ENCODE results near the gene RNF126. TPM values are rescaled to one million over a fixed set of nuclear protein-coding genes. Genes with fewer than 3 reads are reported as not detected.

Gene RNF126
- 100 to 1,000 TPM in 3 of 4 donors, 10 to 100 TPM in 1; 96.6 to 156 (median 126) TPM for total RNA-seq

- 1 to 3% methylated on average over 37 to 41 of the region's 97 CpGs for WGBS, 2 donors
- TF ChIP-seq POLR2A (IDR thresholded peaks at IDR 0.05): no peak
- TF ChIP-seq CTCF (IDR thresholded peaks at IDR 0.05): no peak
- intact Hi-C loops (cut with DNase I; ENCODE audit: low total_unique reads): loop anchor here (5.0 kb wide), 1 partner anchor 91 kb away; the partner anchor contains the start of gene BSG
- DNase-seq (ENCODE audit: low spot score in 2 of 2): peak; percentile 92 to 98
- peak within 1 kb of the TSS; percentile 97 for H3K4me3 ChIP-seq (ENCODE audit: low read depth, poor library complexity, severe bottlenecking)
Observed at GRCh38 chr19:662962-663681, at the start of gene RNF126. Gene RNF126 (minus strand): TSS chr19:663214. CDS start chr19:663121, 93 bp downstream.

GRCh38 chr19:711254-711653 lies 48.2 kb upstream of the RNF126 start:
- H3K4me3 ChIP-seq (ENCODE audit: low read depth, poor library complexity, severe bottlenecking): no peak overlapping the region
- intact Hi-C loops (cut with DNase I; ENCODE audit: low total_unique reads): no loop called here
- TF ChIP-seq CTCF (IDR thresholded peaks at IDR 0.05) (no peak), POLR2A (IDR thresholded peaks at IDR 0.05) (no peak)
- WGBS, 2 donors: 69 to 71% methylated on average over 8 of the region's 8 CpGs
- DNase-seq (ENCODE audit: low spot score in 2 of 2): no peak

GRCh38 chr19:710767-711166 lies 47.8 kb upstream of the RNF126 start:
- no peak for TF ChIP-seq CTCF (IDR thresholded peaks at IDR 0.05)
- TF ChIP-seq POLR2A (IDR thresholded peaks at IDR 0.05): no peak
- WGBS, 2 donors: 31 to 34% methylated on average over 21 of the region's 21 CpGs
- H3K4me3 ChIP-seq (ENCODE audit: low read depth, poor library complexity, severe bottlenecking): no peak overlapping the region
- DNase-seq (ENCODE audit: low spot score in 2 of 2): peak in 1 of 2 donors; percentile 91
- intact Hi-C loops (cut with DNase I; ENCODE audit: low total_unique reads): no loop called here

GRCh38 chr19:709965-710571 lies 47.1 kb upstream of the RNF126 start:
- DNase-seq (ENCODE audit: low spot score in 2 of 2): peak; percentile 42 to 95
- no peak for TF ChIP-seq POLR2A (IDR thresholded peaks at IDR 0.05)
- no peak for TF ChIP-seq CTCF (IDR thresholded peaks at IDR 0.05)
- intact Hi-C loops (cut with DNase I; ENCODE audit: low total_unique reads): no loop called here

GRCh38 chr19:709196-709964 lies 46.4 kb upstream of the RNF126 start:
- peak overlapping the region; percentile 46 for H3K4me3 ChIP-seq (ENCODE audit: low read depth, poor library complexity, severe bottlenecking)
- 0 to 4% methylated on average over 2 to 37 of the region's 78 CpGs for WGBS, 2 donors
- intact Hi-C loops (cut with DNase I; ENCODE audit: low total_unique reads): no loop called here
- no peak for TF ChIP-seq POLR2A (IDR thresholded peaks at IDR 0.05)
- TF ChIP-seq CTCF (IDR thresholded peaks at IDR 0.05): no peak
- no peak for DNase-seq (ENCODE audit: low spot score in 2 of 2)

More at GRCh38 chr19:709965-710571, 47.1 kb upstream of the RNF126 start:
- H3K4me3 ChIP-seq (ENCODE audit: low read depth, poor library complexity, severe bottlenecking): peak overlapping the region; percentile 46
- 4 to 11% methylated on average over 17 to 21 of the region's 27 CpGs for WGBS, 2 donors
